ENCODE data around the gene KLHL13. TPM values are rescaled to one million over a fixed set of nuclear protein-coding genes. Genes with fewer than 3 reads are reported as not detected.
"Not testable (repeated sequence)": the region's sequence is repeated elsewhere in the genome, so short reads cannot be mapped to it uniquely, and the experiment has no call there.

The KLHL13 gene
- total RNA-seq, 4 donors from 2014 or later = 0.52 to 2.7 (median 1.1) TPM

- WGBS, 2 donors = 90 to 92% methylated on average over 4 of the region's 4 CpGs
- H3K4me3 ChIP-seq (ENCODE audit: low read depth, poor library complexity, severe bottlenecking) = no peak overlapping the region
- no peak for TF ChIP-seq POLR2A (IDR thresholded peaks at IDR 0.05)
- TF ChIP-seq, protein P1, sequence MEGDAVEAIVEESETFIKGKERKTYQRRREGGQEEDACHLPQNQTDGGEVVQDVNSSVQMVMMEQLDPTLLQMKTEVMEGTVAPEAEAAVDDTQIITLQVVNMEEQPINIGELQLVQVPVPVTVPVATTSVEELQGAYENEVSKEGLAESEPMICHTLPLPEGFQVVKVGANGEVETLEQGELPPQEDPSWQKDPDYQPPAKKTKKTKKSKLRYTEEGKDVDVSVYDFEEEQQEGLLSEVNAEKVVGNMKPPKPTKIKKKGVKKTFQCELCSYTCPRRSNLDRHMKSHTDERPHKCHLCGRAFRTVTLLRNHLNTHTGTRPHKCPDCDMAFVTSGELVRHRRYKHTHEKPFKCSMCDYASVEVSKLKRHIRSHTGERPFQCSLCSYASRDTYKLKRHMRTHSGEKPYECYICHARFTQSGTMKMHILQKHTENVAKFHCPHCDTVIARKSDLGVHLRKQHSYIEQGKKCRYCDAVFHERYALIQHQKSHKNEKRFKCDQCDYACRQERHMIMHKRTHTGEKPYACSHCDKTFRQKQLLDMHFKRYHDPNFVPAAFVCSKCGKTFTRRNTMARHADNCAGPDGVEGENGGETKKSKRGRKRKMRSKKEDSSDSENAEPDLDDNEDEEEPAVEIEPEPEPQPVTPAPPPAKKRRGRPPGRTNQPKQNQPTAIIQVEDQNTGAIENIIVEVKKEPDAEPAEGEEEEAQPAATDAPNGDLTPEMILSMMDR (IDR thresholded peaks at IDR 0.05) = no peak
- intact Hi-C loops (cut with DNase I; ENCODE audit: low total_unique reads) = no loop called here
- no peak for DNase-seq (ENCODE audit: low spot score in 2 of 2)
Measured at GRCh38 chrX:118025226-118025625, 91.4 kb downstream of the KLHL13 start.

DNA sequence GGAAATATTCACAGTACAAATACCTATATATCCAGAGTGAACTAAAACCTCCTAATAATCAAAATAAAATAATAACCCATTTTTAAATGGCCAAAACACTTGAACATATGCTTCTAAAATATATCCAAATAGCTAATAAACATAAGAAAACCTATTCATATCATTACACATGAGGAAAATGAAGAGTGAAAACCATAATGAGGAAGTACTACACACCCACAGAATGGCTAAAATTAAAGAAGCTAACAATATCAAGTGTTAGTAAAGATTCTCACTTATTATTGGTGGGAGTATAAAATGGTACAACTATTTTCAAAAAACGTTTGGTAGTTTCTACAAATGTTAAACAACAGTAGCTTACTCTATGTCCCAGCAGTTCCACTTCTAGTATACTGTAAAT, 92.1 kb downstream of the KLHL13 start:
- intact Hi-C loops (cut with DNase I; ENCODE audit: low total_unique reads) = no loop called here
- TF ChIP-seq POLR2A (IDR thresholded peaks at IDR 0.05) = no peak
- TF ChIP-seq, protein P1 (IDR thresholded peaks at IDR 0.05) = no peak
- WGBS, 2 donors = 21 to 56% methylated on average over 1 of the region's 1 CpG
- H3K4me3 ChIP-seq (ENCODE audit: low read depth, poor library complexity, severe bottlenecking) = no peak overlapping the region
- no peak for DNase-seq (ENCODE audit: low spot score in 2 of 2)

GRCh38 chrX:118022753-118023152, 93.9 kb downstream of the KLHL13 start:
- WGBS, 2 donors = 48 to 71% methylated on average over 2 of the region's 2 CpGs
- no peak for TF ChIP-seq POLR2A (IDR thresholded peaks at IDR 0.05)
- TF ChIP-seq, protein P1 (IDR thresholded peaks at IDR 0.05) = no peak
- DNase-seq (ENCODE audit: low spot score in 2 of 2) = no peak
- intact Hi-C loops (cut with DNase I; ENCODE audit: low total_unique reads) = no loop called here
- H3K4me3 ChIP-seq (ENCODE audit: low read depth, poor library complexity, severe bottlenecking) = no peak overlapping the region

DNA sequence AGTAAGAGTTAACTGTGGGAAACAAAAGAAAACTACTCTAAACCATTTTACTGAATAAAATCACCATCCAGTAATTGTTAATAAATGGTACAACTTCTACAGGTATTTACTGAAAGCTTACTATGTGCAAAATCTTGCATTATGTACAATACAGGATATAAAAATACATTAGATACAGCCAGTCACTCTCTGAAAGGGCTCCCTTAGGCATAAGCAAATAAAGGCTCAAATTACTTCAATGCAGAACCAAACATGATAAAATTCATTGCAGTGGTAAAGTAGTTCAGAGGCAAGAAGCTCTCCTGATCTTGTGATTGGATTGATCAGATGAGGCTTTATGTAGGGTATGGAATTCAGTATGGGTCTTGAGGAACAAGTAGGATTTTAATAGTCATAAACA, 100.2 kb downstream of the KLHL13 start:
- TF ChIP-seq, protein P1 (IDR thresholded peaks at IDR 0.05) = no peak
- no peak for TF ChIP-seq POLR2A (IDR thresholded peaks at IDR 0.05)
- no peak overlapping the region for H3K4me3 ChIP-seq (ENCODE audit: low read depth, poor library complexity, severe bottlenecking)
- DNase-seq (ENCODE audit: low spot score in 2 of 2) = no peak
- intact Hi-C loops (cut with DNase I; ENCODE audit: low total_unique reads) = no loop called here

DNA sequence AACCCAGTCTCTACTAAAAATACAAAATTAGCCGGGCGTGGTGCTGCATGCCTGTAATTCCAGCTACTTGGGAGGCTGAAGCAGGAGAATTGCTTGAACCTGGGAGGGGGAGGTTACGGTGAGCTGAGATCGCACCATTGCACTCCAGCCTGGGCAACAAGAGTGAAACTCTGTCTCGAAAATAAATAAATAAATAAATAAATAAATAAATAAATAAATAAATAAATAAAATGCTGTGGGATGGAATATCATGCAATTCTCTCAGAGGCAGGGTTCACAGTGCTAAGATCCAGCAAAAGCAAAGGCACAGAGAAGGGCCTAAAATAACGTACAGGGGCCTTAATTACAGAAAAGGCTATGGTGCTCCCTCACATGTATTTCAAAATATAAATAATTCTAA, 114.2 kb downstream of the KLHL13 start:
- intact Hi-C loops (cut with DNase I; ENCODE audit: low total_unique reads); DNase-seq (ENCODE audit: low spot score in 2 of 2); H3K4me3 ChIP-seq (ENCODE audit: low read depth, poor library complexity, severe bottlenecking): not testable (repeated sequence)
- WGBS, 2 donors = 90 to 92% methylated on average over 6 of the region's 6 CpGs

DNA sequence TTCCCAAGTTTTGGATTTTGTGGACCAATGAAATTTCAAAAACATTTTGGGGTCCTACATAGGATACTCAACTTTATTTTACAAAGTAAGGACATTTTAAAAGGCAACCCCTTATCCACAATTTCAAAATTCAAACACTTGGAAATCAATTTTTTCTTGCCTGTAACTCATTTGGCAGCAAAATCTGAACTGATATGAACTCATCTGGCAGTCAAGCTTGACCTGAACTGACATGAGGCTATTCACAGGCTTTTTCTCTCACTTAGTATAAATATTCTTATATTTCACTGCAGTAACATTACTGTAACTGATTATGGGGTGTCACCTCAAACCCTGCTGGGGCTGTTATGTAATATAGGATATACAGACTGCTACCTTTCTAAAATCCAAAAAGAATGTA, 116.1 kb downstream of the KLHL13 start:
- no peak overlapping the region for H3K4me3 ChIP-seq (ENCODE audit: low read depth, poor library complexity, severe bottlenecking)
- TF ChIP-seq, protein P1 (IDR thresholded peaks at IDR 0.05) = no peak
- TF ChIP-seq POLR2A (IDR thresholded peaks at IDR 0.05) = no peak
- no peak for DNase-seq (ENCODE audit: low spot score in 2 of 2)
- intact Hi-C loops (cut with DNase I; ENCODE audit: low total_unique reads) = no loop called here
